ENCODE results near the gene CDHR3. TPM values are rescaled to one million over a fixed set of nuclear protein-coding genes. Genes with fewer than 3 reads are reported as not detected.

The CDHR3 gene
- total RNA-seq, 1 experiment from 2014 or later: 2.1 TPM

DNA sequence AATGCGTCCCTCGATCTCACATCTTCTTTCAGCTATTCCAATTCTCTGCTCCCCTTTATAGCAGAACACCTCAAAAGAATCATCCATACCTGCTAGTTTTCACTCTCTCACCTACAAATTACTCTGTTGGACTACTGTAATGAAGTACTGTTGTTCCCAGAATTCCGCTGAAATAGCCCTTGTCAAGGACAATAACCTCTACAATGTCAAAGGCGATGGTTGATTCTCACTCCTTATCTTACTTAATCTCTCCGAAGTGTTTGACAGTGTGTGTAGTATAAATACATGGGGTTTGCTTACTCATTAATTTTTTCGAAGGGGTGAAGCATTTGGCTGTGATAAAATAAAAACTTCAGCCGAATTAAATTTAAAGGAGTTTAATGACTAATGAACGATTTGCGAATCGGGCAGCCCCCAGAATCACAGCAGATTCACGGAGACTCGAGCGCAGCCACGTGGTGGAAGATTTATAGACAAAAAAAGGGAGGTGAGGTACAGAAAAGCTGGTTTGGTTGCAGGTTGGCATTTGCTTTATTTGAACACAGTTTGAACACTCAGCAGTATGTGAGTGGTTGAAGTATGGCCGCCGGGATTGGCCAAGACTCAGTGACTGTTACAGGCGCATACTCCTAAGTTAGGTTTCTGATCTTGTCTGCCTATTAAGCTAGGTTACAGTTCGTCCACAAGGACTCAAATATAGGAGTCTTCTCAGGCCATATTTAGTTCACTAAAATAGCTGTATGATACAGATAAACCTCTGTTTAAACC lies 119.2 kb downstream of the CDHR3 start:
- DNase-seq (ENCODE audit: extremely low read depth, low read depth): no peak

Other genes starting within 250 kb of the CDHR3 start
- 4.9 and 6.5 TPM in 2 replicates for gene ATXN7L1, start 86.7 kb upstream of the CDHR3 start, total RNA-seq (2014; rRNA removed; shearing (Covaris generic))
- gene SYPL1, start 149.0 kb downstream of the CDHR3 start, total RNA-seq (2014; rRNA removed; shearing (Covaris generic)): 30.6 and 33.6 TPM in 2 replicates